Nucleus accumbens (tissue), 56 donors: Measurements from ENCODE around the gene C11orf98.
"Not testable (repeated sequence)": the region's sequence is repeated elsewhere in the genome, so short reads cannot be mapped to it uniquely, and the experiment has no call there.

Experiments used
- DNase-seq, 56 donors: peaks; one replicate each; lab custom pipeline; 2025; lab: John Stamatoyannopoulos, UW

The C11orf98 gene

DNA sequence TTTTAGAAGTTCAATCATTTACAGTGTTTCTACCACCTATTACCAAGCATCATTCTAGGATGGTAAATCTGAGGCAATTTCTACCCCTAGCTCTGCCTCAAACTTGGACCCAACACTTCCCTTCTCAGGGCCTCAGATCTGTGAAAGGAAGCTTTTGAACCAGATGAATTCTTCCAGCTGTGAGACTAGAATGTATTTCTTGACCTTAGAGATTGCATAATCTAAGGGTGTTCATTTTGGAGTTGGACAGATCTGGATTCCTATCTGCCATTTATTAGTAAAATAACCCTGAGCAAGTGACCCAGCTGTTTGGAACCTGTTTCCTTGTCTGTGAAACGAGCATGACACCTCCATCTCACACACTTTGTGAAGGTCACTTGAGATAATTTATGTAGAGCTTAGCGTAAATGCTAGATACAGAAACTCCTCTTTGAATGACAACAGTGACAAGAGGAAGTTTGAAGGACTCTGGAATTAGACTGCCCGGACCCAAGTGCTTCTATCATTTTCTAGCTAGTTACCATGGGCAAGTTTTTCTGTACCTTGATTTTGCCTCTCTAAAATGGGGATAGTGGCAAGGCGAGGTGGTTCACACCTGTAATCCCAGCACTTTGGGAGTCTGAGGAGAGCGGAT is 8.1 kb downstream of the C11orf98 start:
- DNase-seq, result no peak

DNA sequence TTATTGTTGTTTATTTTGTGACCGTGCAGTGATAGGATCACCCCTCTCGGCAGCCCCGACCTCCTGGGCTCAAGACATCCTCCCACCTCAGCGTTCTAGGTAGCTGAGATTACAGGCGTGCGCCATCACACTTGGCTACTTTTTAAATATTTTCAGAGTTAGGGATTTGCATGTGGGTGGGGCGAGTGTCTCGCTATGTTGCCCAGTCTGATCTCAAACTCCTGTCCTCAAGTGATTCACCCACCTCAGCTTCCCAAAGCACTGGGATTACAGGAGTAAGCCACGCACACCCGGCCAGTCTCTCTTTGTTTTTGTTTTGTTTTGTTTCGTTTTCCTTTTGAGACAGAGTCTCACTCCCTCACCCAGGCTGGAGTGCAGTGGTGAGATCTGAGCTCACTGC is 10.7 kb downstream of the C11orf98 start:
- DNase-seq, result no peak

GRCh38 chr11:62652161-62653006 is 12.6 kb downstream of the C11orf98 start:
- DNase-seq, result peak in 1 of 56 donors; percentile 44

DNA sequence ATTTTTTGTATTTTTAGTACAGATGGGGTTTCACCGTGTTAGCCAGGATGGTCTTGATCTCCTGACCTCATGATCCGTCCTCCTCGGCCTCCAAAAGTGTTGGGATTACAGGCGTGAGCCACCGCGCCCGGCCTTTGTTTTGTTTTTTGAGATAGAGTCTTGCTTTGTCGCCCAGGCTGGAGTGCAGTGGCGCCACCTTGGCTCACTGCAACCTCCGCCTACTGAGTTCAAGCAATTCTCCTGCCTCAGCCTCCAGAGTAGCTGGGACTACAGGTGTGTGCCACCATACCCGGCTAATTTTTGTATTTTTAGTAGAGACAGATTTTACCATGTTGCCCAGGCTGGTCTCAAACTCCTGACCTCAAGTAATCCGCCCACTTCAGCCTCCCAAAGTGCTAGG is 14.7 kb downstream of the C11orf98 start:
- DNase-seq, result not testable (repeated sequence)

DNA sequence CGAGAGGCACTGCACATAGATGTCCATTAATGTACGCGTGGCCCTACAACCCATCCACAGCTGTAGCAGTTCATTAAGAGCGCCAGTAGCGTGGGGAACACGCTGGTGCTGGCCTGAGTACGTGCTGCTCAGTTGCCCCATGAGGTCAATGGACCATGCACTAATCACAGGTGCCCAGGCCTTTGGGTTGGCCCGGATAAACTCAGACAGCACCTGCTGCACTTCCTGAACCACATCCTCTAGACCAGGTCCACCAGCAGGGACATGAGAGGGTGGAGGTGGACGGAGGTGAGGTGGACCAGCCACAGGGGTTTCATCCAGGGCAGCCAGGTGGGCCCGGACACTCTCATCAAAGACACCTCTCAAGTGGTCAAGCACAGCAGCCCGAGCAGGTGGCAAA is 15.5 kb downstream of the C11orf98 start:
- DNase-seq, result no peak

DNA sequence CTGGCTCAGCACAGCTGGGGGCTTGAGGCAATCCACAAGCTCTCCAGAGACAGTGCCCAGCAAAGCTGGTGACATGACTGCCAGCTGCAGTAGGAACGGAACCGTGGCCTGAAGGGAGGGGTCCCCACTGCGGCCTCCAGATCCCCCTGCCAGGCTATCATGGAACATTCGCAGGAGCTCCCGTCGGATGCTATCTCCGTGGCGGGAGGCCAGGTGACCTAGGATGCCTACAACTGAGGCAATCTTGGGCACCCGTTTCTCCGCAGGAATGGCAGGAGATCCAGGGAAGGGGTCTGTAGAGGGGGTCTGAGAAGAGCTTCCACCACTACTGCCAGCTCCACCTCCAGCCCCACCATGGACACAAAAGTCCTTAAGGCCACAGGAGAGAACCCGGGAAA is 16.0 kb downstream of the C11orf98 start:
- no peak for DNase-seq

DNA sequence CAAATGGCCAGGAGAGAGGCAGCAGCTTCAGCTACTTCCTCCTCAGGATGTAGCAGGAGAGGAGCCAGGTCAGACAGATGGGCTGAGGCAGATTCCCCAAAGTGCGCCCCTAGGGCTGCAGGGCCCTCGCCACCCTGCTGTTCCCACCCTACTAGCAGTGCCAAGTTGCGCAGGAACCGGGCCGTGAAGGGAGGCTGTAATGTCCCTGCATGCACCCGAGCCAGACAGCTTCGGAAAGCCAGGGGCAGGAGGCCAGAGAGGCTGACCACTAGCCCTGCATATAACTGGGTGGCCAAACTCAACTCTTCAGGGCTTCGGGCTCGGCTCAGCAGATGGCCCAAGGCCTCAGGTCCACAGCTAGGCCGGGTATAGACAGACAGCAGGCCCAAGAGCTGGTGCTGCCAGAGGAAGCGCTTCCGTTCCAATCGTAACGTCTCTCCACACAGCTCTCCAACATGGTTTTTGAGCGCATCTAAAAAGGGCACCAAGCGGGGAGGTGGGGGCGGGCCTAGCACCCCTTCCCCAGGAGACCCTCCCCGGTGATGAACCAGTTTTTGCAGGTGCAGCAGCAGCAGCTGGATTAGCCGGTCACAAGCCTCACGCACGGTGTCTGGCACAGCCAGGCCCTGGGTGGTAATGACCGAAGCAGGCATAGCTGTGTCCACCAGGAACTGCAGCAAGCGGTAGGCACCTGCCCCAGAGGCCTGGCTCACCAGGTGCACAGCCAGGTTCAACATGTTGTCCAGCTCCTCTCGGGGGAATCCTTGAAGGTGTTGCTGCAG is 16.6 kb downstream of the C11orf98 start:
- DNase-seq, result no peak

DNA sequence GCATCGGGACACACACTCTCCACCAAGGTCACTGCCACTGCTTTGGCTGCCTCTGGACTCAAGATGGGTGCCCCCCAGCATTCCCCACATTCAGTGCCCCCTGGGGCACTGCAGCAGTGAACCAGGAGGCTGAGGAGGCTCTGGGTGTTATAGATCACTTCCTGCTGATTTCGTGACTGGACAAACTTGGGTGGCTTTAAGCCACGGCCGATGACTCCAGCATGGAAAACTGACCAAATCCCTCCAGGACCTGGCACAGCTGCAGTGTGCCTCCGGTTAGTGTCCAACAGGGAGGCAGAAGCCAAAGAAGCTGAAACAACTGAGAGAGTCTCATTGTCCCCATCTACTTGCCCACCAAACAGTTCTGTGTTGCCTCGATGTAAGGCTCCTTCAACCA is 17.4 kb downstream of the C11orf98 start:
- DNase-seq, result no peak

DNA sequence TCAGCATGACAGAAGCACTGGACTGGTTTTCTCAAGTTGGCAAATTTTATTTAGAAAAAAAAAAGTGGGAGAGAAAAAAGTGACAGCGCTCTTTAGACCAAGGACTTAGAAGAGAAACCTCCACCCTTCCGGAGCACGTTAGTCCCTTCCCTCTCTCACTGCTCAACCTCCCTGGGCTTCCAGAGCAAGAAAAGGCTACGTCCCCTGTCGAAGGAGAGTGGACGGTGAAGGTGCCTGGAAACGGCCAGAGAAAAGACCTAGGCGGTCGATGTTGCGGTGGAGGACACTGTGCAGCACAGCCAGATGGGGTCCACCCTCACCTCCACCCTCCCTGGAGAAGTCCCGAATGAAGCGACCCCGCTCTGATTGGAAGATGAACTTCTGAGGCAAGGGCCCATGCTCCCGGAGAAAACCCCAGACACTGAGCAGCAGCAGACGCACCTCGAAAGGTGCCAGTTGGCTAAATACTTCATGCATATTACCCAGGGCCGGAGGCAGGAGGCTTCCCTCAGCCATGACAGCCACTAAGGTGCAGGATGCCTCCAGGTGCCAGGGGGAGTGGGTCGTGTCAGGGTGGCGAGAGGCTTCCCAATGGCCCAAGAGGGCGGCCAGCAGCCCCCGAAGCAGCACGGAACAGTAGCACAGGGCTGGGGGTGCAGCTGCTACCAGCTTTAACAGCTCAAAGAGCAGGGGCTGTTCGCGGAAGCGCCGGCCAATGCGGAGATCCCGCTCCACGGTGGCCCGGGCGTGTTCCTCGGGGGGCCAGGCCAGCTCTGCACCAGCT is 18.0 kb downstream of the C11orf98 start:
- DNase-seq, result peak in 5 of 56 donors; percentile 14 to 35 (median 19)

DNA sequence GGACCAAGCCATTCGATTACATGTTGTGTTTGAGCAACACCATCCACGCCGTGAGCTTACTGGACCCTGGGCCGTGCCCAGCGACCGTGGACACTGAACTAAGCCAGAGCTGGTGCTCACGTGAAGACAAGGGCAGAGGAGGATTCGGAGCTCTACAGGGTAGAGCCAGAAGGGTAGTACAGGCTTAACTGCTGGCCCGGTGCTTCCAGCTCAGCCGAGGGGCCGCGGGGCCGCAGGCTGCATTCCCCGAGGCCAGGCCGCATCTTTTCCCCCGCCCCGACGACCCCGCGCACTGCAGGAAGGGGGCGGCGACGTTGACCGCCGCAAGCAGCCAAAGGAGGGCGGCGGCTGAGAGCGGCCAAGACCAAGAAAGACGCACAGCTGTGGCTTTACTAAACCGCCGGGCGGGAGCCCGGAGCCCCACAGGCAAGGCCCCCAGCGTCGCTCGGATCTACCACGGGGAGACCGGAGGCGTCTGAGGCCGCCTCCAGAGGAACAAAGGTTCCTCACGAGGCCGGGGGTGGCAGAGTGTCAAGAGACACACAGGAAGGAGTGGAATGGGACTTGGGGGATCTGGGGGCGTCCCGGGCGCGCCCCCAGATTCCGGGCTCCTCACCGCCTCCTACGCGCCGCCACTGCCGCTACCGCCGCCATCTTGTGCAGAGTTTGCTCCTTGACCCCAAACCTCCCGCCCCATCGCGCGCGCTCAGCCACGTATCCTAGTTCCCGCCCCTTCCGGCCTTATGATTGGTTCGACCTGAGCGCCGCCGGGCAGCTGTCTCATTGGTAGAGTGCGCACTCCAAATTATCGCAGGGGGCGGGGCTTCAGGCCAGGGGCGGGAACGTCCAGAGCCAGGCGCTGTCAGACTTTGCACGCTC is 18.8 kb downstream of the C11orf98 start, which contains the start of gene GANAB:
Gene GANAB, minus strand, starts transcription at position 668 of the 879 bp plus-strand sequence. Its CDS starts 14 bp downstream, at position 654.
- DNase-seq, result peak; percentile 56 to 99 (median 96)

- DNase-seq, result peak in 1 of 56 donors; percentile 16
These were observed 19.4 kb downstream of the C11orf98 start for GRCh38 chr11:62645671-62645945.

DNA sequence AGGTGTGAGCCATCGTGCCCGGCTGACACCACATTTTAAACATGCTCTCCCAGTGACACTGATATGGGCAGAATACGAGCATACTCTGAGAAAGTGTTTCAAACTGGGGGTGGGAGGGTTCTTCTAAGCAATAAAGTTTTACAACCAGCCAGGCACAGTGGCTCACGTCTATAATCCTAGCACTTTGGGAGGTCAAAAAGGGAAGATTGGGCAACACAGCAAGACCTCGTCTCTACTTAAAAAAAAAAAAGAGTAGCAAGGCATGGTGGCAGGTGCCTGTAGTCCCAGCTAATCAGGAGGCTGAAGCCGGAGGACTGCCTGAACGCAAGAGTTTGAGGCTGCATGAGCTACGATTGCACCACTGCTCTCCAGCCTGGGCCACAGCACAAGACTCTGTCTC is 20.8 kb downstream of the C11orf98 start:
- DNase-seq, result no peak

GRCh38 chr11:62632492-62632891 is 32.5 kb downstream of the C11orf98 start:
- DNase-seq, result no peak

DNA sequence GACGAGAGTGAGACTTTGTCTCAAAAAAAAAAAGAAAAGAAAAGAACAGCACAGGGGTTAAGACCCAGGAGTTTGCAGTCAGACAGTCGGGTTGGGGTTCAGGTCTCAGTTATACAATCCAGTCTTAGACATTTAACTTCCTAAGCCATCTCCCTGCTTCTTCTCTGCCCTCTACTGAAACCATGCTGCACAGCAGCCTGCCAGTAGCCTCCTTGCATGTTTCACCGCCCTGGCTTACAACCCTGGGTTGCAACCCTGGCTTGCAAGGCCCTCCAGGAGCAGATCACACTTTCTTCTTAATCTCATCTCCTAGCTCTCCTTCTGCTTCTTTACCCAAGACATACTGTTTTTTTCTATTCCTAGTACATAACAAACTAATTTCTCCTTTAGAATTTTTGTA is 37.3 kb downstream of the C11orf98 start:
- DNase-seq, result no peak

- DNase-seq, result no peak
These were observed 42.4 kb downstream of the C11orf98 start for GRCh38 chr11:62622476-62623089.

- DNase-seq, result peak; percentile 64 to 99 (median 96)
These were observed 43.2 kb downstream of the C11orf98 start, which contains the start of gene B3GAT3 for GRCh38 chr11:62621567-62622470. B3GAT3 (minus strand) TSS chr11:62621986; CDS start chr11:62621947, 39 bp downstream.

- DNase-seq, result no peak
These were observed 43.9 kb downstream of the C11orf98 start for GRCh38 chr11:62621027-62621566.

DNA sequence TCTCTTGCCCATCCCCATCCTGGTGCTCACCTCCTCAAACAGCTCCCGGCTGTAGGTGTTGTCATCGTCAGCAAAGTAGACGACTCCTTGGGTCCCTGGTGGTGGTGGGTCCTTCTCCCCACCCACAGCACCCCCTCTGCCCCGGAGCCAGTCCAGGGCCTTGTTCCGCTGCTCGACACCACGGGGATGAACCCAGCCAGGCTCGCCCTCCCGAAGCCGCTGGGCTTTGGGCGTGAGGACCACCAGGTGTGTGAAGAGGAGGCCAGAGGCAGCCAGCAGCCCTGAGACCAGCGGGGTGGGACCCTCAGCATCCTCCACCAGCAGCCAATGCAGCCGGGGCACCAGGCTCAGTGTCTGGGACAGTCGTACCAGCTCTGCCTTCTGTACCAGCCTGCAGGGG is 48.1 kb downstream of the C11orf98 start:
- not testable (repeated sequence) for DNase-seq
